ENCODE results near the gene PAK4. TPM values are rescaled to one million over a fixed set of nuclear protein-coding genes. Genes with fewer than 3 reads are reported as not detected.
"Not testable (repeated sequence)": the region's sequence is repeated elsewhere in the genome, so short reads cannot be mapped to it uniquely, and the experiment has no call there.

The PAK4 gene
- total RNA-seq, 2 experiments from 2014 or later = 15.3 to 18.2 TPM

- ChIA-PET POLR2A (no interaction called here), CTCF (interaction anchor here (0.6 kb wide), 1 partner anchor 198 kb away, joined by 3 read pairs; no protein-coding TSS in a partner anchor)
- Mint-ChIP-seq H3K4me3 (no peak within 1 kb of the TSS), H3K36me3 (ENCODE audit: low read depth) (no peaks in the 10 kb centered on the region), H3K27ac (no peak within 1 kb of the TSS), H3K9me3 (ENCODE audit: insufficient read depth) (no peaks in the 10 kb centered on the region), H3K4me1 (ENCODE audit: low read depth) (no peaks in the 10 kb centered on the region), H3K27me3 (ENCODE audit: low read depth) (peaks cover 50% of the 10 kb centered on the region)
- no peak for ATAC-seq
- DNase-seq = no peak
These were observed 78.1 kb downstream of the PAK4 start, which contains the start of gene SYCN for GRCh38 chr19:39203372-39204341. TSS of gene SYCN (minus strand) at chr19:39204263. CDS start at chr19:39204254, 9 bp downstream.

- no peak overlapping the region for H3K27ac Mint-ChIP-seq
- no peak for DNase-seq
- no peak overlapping the region for H3K4me3 Mint-ChIP-seq
- POLR2A ChIA-PET = no interaction called here
- no peaks in the 10 kb centered on the region for H3K36me3 Mint-ChIP-seq (ENCODE audit: low read depth)
- H3K4me1 Mint-ChIP-seq (ENCODE audit: low read depth) = no peaks in the 10 kb centered on the region
- H3K9me3 Mint-ChIP-seq (ENCODE audit: insufficient read depth) = no peaks in the 10 kb centered on the region
- CTCF ChIA-PET = interaction anchor here (0.6 kb wide), 1 partner anchor 63 kb away, joined by 3 read pairs; no protein-coding TSS in a partner anchor
- no peak for ATAC-seq
- peaks cover 50% of the 10 kb centered on the region for H3K27me3 Mint-ChIP-seq (ENCODE audit: low read depth)
These were observed 79.8 kb downstream of the PAK4 start for GRCh38 chr19:39205449-39205764.

DNA sequence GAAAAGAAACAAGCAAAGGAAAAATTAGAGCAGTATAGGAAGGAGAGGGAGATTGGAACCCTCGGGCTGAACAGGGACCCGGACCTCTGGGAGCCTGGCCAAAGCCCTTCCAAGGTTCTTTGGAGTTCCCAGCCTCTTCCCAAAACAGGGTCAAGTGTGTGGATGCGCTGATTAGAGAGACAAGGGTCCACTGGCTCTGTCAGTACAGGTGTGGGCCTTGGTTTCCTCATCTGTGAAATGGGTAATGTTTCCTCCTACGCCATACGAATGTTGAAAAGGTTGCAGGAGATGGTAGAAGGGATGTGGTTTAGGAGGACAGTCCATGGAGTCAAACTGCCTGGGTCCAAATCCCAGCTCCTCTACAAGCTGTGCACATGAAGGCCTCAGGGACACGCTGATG is 80.5 kb downstream of the PAK4 start:
- no peak overlapping the region for H3K27ac Mint-ChIP-seq
- H3K9me3 Mint-ChIP-seq (ENCODE audit: insufficient read depth) = no peaks in the 10 kb centered on the region
- CTCF ChIA-PET = interaction anchor here (0.6 kb wide), 1 partner anchor 63 kb away, joined by 3 read pairs; no protein-coding TSS in a partner anchor
- H3K4me1 Mint-ChIP-seq (ENCODE audit: low read depth) = no peaks in the 10 kb centered on the region
- POLR2A ChIA-PET = no interaction called here
- H3K4me3 Mint-ChIP-seq = no peak overlapping the region
- peaks cover 45% of the 10 kb centered on the region for H3K27me3 Mint-ChIP-seq (ENCODE audit: low read depth)
- DNase-seq (no peak), ATAC-seq (no peak)
- no peaks in the 10 kb centered on the region for H3K36me3 Mint-ChIP-seq (ENCODE audit: low read depth)

DNA sequence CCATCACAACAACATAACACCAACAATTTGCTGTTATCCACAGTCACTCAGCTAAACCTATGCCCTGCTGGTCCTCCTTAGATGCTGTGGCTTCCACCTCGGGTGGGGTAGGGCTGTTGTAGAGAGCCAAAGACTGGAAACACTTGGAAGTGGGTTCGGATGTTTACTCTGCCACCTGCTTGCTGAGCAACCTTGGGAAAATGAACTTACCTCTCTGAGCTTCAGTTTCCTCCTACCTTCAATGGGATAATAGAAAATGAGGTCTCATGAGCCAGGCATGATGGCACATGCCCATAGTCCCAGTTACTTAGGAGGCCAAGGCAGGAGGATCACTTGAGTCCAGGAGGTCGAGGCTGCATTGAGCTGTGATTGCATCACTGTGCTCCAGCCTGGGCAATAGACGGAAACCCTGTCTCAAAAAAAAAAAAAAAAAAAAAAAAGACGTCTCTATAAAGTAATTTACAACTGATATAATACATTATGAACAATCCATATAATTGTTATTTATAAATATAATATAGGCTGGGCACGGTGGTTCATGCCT is 81.8 kb downstream of the PAK4 start:
- H3K4me1 Mint-ChIP-seq (ENCODE audit: low read depth) = no peaks in the 10 kb centered on the region
- no peaks in the 10 kb centered on the region for H3K9me3 Mint-ChIP-seq (ENCODE audit: insufficient read depth)
- DNase-seq (no peak), ATAC-seq (no peak)
- H3K4me3 Mint-ChIP-seq = no peak overlapping the region
- no peaks in the 10 kb centered on the region for H3K36me3 Mint-ChIP-seq (ENCODE audit: low read depth)
- no peak overlapping the region for H3K27ac Mint-ChIP-seq
- ChIA-PET CTCF (no interaction called here), POLR2A (no interaction called here)
- peaks cover 41% of the 10 kb centered on the region for H3K27me3 Mint-ChIP-seq (ENCODE audit: low read depth)

GRCh38 chr19:39208175-39208795 is 82.7 kb downstream of the PAK4 start:
- Mint-ChIP-seq H3K4me3 (no peak overlapping the region), H3K36me3 (ENCODE audit: low read depth) (no peaks in the 10 kb centered on the region), H3K27me3 (ENCODE audit: low read depth) (peaks cover 35% of the 10 kb centered on the region), H3K9me3 (ENCODE audit: insufficient read depth) (no peaks in the 10 kb centered on the region), H3K4me1 (ENCODE audit: low read depth) (no peaks in the 10 kb centered on the region), H3K27ac (no peak overlapping the region)
- CTCF ChIA-PET = no interaction called here
- POLR2A ChIA-PET = no interaction called here
- ATAC-seq (no peak), DNase-seq (no peak)

- DNase-seq (no peak), ATAC-seq (no peak)
- peaks cover 26% of the 10 kb centered on the region for H3K27me3 Mint-ChIP-seq (ENCODE audit: low read depth)
- CTCF ChIA-PET = no interaction called here
- H3K27ac Mint-ChIP-seq = no peak overlapping the region
- H3K9me3 Mint-ChIP-seq (ENCODE audit: insufficient read depth) = no peaks in the 10 kb centered on the region
- H3K4me1 Mint-ChIP-seq (ENCODE audit: low read depth) = no peaks in the 10 kb centered on the region
- POLR2A ChIA-PET = no interaction called here
- H3K36me3 Mint-ChIP-seq (ENCODE audit: low read depth) = no peaks in the 10 kb centered on the region
- no peak overlapping the region for H3K4me3 Mint-ChIP-seq
These were observed 83.6 kb downstream of the PAK4 start for GRCh38 chr19:39209196-39209595.

DNA sequence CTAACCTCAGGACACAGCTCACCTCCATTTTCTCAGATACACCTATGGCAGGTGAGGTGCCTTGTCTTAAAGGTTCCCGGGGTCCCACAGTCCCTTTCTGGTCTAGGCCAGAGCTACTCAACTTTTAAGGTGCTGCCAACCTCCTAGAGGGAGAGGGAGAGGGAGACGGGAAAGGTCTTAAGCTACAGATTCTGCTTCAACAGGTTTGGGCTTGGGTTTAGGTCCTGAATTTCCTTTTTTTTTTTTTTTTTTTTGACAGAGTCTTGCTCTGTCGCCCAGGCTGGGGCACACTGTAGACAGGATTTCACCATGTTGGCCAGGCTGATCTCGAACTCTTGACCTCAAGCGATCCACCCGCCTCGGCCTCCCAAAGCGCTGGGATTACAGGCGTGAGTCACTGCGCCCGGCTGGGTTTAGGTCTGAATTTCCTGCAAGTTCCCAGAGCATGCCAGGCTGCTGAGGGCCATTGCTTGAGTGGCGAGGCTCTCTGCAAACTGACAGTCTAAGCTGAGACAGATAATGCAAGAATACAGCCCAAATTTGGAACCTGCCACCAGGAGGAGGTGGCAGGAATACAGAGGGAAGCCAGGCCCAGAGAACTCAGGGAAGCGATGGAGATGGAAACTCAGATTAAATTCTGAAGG is 86.3 kb downstream of the PAK4 start:
- CTCF ChIA-PET = interaction anchor here (1.0 to 2.9 kb wide), 7 partner anchors 26 to 200 kb away, joined by 3 to 13 read pairs (median 4); partner anchors contain the start of genes GMFG, MED29 and PAF1
- ATAC-seq (no peak), DNase-seq (no peak)
- Mint-ChIP-seq H3K27ac (no peak overlapping the region), H3K4me1 (ENCODE audit: low read depth) (no peaks in the 10 kb centered on the region), H3K9me3 (ENCODE audit: insufficient read depth) (no peaks in the 10 kb centered on the region), H3K27me3 (ENCODE audit: low read depth) (peaks cover 13% of the 10 kb centered on the region), H3K36me3 (ENCODE audit: low read depth) (no peaks in the 10 kb centered on the region), H3K4me3 (no peak overlapping the region)
- POLR2A ChIA-PET = interaction anchor here (0.5 to 1.2 kb wide), 3 partner anchors 25 to 224 kb away, joined by 3 to 4 read pairs (median 3); partner anchors contain the start of gene RPS16

DNA sequence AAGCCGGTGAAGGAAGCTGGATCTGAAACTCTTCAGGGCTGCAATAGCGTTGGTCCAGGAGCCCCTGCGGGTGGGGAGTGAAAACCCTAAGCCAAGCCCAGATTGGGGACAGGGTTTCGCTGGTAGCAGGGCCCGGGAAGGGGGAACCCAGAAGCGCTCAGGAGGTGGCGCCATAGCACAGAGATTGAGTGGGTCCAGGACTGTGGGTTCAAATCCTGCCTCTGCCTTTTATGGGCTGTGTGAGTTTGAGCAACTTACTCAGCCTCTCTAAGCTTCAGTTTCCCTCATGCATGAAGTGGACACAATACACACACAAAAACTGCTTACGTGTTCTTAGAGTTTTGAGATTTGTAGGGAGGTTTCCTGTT is 86.8 kb downstream of the PAK4 start:
- Mint-ChIP-seq H3K36me3 (ENCODE audit: low read depth) (no peaks in the 10 kb centered on the region), H3K27ac (no peak overlapping the region), H3K27me3 (ENCODE audit: low read depth) (peaks cover 15% of the 10 kb centered on the region), H3K9me3 (ENCODE audit: insufficient read depth) (no peaks in the 10 kb centered on the region), H3K4me1 (ENCODE audit: low read depth) (peaks cover 2% of the 10 kb centered on the region), H3K4me3 (no peak overlapping the region)
- DNase-seq = peak; percentile 80
- ChIA-PET POLR2A (interaction anchor here (1.0 to 1.2 kb wide), 2 partner anchors 115 to 223 kb away, joined by 3 to 4 read pairs; partner anchors contain the start of gene RPS16), CTCF (interaction anchor here (0.6 to 2.9 kb wide), 9 partner anchors 25 to 700 kb away, joined by 3 to 13 read pairs (median 3); partner anchors contain the start of genes GMFG, MED29, PAF1 and PLEKHG2)
- peak; percentile 91 for ATAC-seq

DNA sequence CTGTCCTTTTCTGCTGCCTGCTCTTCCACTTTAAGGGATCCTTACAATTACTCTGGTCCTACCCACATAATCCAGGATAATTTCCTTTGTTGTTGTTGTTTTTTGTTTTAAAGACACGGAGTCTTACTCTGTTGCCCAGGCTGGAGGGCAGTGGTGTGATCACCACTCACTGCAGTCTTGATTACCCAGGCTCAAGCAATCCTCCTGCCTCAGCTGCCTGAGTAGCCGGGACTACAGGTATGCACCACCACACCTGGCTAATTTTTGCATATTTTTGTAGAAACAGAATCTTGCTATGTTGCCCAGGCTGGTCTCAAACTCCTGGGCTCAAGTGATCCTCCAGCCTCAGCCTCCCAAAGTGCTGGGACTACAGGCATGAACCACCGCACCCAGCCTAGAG is 89.7 kb downstream of the PAK4 start:
- H3K9me3 Mint-ChIP-seq (ENCODE audit: insufficient read depth); DNase-seq; POLR2A ChIA-PET; H3K36me3 Mint-ChIP-seq (ENCODE audit: low read depth); H3K4me1 Mint-ChIP-seq (ENCODE audit: low read depth); ATAC-seq; H3K27me3 Mint-ChIP-seq (ENCODE audit: low read depth); H3K4me3 Mint-ChIP-seq; H3K27ac Mint-ChIP-seq; CTCF ChIA-PET: not testable (repeated sequence)

DNA sequence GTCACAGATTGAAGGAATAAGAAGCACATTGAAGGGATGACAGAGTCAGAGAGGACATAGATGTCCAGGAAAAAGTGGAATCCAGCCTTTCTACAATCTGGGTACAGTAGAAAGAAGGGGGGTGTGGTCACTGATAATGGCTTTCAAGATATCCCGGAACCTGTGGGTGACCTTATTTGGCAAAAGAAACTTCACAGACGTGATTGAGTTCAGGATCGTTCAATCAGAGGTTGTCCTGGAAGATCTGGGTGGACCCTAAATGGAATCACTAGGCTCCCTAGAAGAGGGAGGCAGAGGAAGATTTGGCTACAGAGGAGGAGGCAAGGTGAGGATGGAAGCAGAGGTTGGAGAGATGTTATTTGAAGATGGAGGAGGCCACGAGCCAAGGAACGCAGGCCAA is 91.5 kb downstream of the PAK4 start:
- Mint-ChIP-seq H3K4me1 (ENCODE audit: low read depth) (peaks cover 5% of the 10 kb centered on the region), H3K4me3 (no peak overlapping the region), H3K9me3 (ENCODE audit: insufficient read depth) (no peaks in the 10 kb centered on the region), H3K36me3 (ENCODE audit: low read depth) (no peaks in the 10 kb centered on the region), H3K27ac (no peak overlapping the region), H3K27me3 (ENCODE audit: low read depth) (peaks cover 16% of the 10 kb centered on the region)
- CTCF ChIA-PET = interaction anchor here (1.5 kb wide), 1 partner anchor 110 kb away, joined by 3 read pairs; no protein-coding TSS in a partner anchor
- POLR2A ChIA-PET = no interaction called here
- ATAC-seq = no peak
- DNase-seq = no peak

GRCh38 chr19:39218230-39219007 is 92.8 kb downstream of the PAK4 start:
- Mint-ChIP-seq H3K27me3 (ENCODE audit: low read depth) (peaks cover 17% of the 10 kb centered on the region), H3K4me1 (ENCODE audit: low read depth) (peaks cover 5% of the 10 kb centered on the region), H3K27ac (no peak overlapping the region), H3K9me3 (ENCODE audit: insufficient read depth) (no peaks in the 10 kb centered on the region), H3K36me3 (ENCODE audit: low read depth) (no peaks in the 10 kb centered on the region), H3K4me3 (no peak overlapping the region)
- ATAC-seq (no peak), DNase-seq (no peak)
- ChIA-PET CTCF (no interaction called here), POLR2A (interaction anchor here (0.6 to 1.0 kb wide), 2 partner anchors 26 to 109 kb away, joined by 3 to 5 read pairs; no protein-coding TSS in a partner anchor)
